HFFc6 (cell line): ENCODE measurements around the gene LDLRAD4. TPM values are rescaled to one million over a fixed set of nuclear protein-coding genes. Genes with fewer than 3 reads are reported as not detected.

Source experiments
- DNase-seq: peaks from one replicate; pipeline ENCODE4 v3.0.0-alpha.2; 2018
- H3K27ac Mint-ChIP-seq: 2 replicates; pipeline ENCODE4 v1.8.0; 2020; ENCODE audit warnings: mild to moderate bottlenecking, mixed read lengths
- H3K27me3 Mint-ChIP-seq: 2 replicates; pipeline ENCODE4 v1.8.0; 2021; ENCODE audit warnings: mild to moderate bottlenecking, moderate library complexity, mixed read lengths; ENCODE audit not compliant: insufficient read depth
- H3K36me3 Mint-ChIP-seq: 2 replicates; pipeline ENCODE4 v1.8.0; 2021; ENCODE audit warnings: low read depth, mixed read lengths
- H3K4me1 Mint-ChIP-seq: 2 replicates; pipeline ENCODE4 v1.8.0; 2020; ENCODE audit warnings: low read depth, mixed read lengths
- H3K4me3 Mint-ChIP-seq: 2 replicates; pipeline ENCODE4 v1.8.0; 2020; ENCODE audit warnings: mild to moderate bottlenecking, moderate library complexity, mixed read lengths
- H3K9me3 Mint-ChIP-seq: 2 replicates; pipeline ENCODE4 v1.8.0; 2020; ENCODE audit warnings: mild to moderate bottlenecking, mixed read lengths
- CTCF ChIP-seq: fragments of 200-600 bp; sonication (generic); IDR thresholded peaks from 2 replicates; pipeline ENCODE4 v1.5.0; 2021; ENCODE audit warnings: antibody characterized with exemption, mild to moderate bottlenecking
- total RNA-seq, 6 experiments: library from RNA; stranded (reverse); fragmentation: NEBNext Ultra II Directional; extraction: Animal tissue kit (Norgen Biotek cat#: 25700); gene quantifications; 2 replicates in 1 of 6; 3 replicates in 5 of 6; pipeline ENCODE4 v1.2.3, GENCODE V29; 2021

The LDLRAD4 gene
- total RNA-seq, 6 experiments from 2014 or later, result not detected

DNA sequence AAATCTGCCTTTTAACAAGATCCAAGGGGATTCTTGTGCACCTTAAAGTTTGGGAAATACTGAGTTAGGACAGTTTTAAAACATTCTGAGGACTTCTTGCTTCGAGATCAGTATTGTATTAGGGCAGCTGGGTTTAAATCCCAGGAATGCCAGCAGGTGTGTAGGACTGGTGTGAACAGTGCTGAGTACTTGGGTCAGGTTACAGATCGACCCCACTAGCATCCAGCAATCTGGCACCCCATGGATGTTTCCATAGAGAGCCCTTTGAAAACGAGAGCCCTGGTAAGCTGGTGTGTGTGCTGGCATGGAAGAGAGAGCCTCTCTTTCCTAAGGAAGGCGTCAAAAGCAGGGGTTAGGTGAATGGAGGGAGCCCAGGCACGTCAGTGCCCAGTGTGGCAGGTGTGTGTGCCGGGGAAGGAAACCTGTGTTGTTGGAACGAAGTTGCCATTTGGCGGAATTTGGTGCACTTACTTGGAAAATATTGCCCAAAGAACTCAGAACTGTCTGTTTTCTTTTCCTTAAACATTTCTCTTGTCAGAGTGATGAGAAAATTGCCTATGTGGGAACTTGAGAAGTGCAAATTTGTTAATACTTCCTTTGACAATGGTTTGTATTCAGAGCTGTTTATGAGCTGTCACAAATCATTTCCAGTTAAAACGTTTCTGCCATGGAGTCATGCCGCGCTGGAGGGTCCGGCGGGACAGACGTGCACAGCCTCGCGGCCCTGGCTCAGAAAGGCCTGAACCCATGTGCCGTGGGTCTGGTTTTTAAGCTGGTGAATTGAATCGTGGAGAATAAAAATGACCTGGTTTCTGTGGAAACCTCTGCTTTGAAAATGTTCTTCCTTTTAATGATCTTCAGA, 38.1 kb downstream of the LDLRAD4 start:
- no peak for TF ChIP-seq CTCF
- no peak overlapping the region for H3K27ac Mint-ChIP-seq
- no peaks in the 10 kb centered on the region for H3K4me1 Mint-ChIP-seq
- no peaks in the 10 kb centered on the region for H3K36me3 Mint-ChIP-seq
- peaks cover 7% of the 10 kb centered on the region; the same call in 1 of the 2 replicates for H3K9me3 Mint-ChIP-seq
- DNase-seq, result no peak
- no peak overlapping the region for H3K4me3 Mint-ChIP-seq
- H3K27me3 Mint-ChIP-seq, result peaks cover 14% of the 10 kb centered on the region

GRCh38 chr18:13257361-13257980, 38.9 kb downstream of the LDLRAD4 start:
- no peak overlapping the region for H3K27ac Mint-ChIP-seq
- DNase-seq, result no peak
- no peak for TF ChIP-seq CTCF
- no peaks in the 10 kb centered on the region for H3K4me1 Mint-ChIP-seq
- H3K4me3 Mint-ChIP-seq, result no peak overlapping the region
- H3K36me3 Mint-ChIP-seq, result no peaks in the 10 kb centered on the region
- peaks cover 10% of the 10 kb centered on the region; the same call in 1 of the 2 replicates for H3K9me3 Mint-ChIP-seq
- H3K27me3 Mint-ChIP-seq, result peaks cover 18% of the 10 kb centered on the region

GRCh38 chr18:13258921-13259320, 40.4 kb downstream of the LDLRAD4 start:
- Mint-ChIP-seq H3K27ac (no peak overlapping the region), H3K27me3 (peaks cover 11% of the 10 kb centered on the region)
- TF ChIP-seq CTCF, result no peak

GRCh38 chr18:13259701-13260100, 41.1 kb downstream of the LDLRAD4 start:
- Mint-ChIP-seq H3K27ac (no peak overlapping the region), H3K9me3 (peaks cover 10% of the 10 kb centered on the region; the same call in 1 of the 2 replicates), H3K4me3 (no peak overlapping the region), H3K27me3 (peaks cover 14% of the 10 kb centered on the region), H3K4me1 (no peaks in the 10 kb centered on the region), H3K36me3 (no peaks in the 10 kb centered on the region)
- TF ChIP-seq CTCF, result no peak
- DNase-seq, result no peak

More at GRCh38 chr18:13258921-13259320, 40.4 kb downstream of the LDLRAD4 start:
- H3K9me3 Mint-ChIP-seq, result peaks cover 10% of the 10 kb centered on the region; the same call in 1 of the 2 replicates
- no peak for DNase-seq
- H3K4me3 Mint-ChIP-seq, result no peak overlapping the region
- H3K4me1 Mint-ChIP-seq, result no peaks in the 10 kb centered on the region
- H3K36me3 Mint-ChIP-seq, result no peaks in the 10 kb centered on the region

GRCh38 chr18:13260197-13260934, 41.8 kb downstream of the LDLRAD4 start:
- no peak for DNase-seq
- Mint-ChIP-seq H3K27ac (no peak overlapping the region), H3K4me3 (no peak overlapping the region), H3K36me3 (no peaks in the 10 kb centered on the region), H3K9me3 (peaks cover 12% of the 10 kb centered on the region; the same call in 1 of the 2 replicates), H3K27me3 (peaks cover 18% of the 10 kb centered on the region), H3K4me1 (no peaks in the 10 kb centered on the region)
- TF ChIP-seq CTCF, result no peak
